ENCODE results near the gene KLHL36.

KLHL36 gene

DNA sequence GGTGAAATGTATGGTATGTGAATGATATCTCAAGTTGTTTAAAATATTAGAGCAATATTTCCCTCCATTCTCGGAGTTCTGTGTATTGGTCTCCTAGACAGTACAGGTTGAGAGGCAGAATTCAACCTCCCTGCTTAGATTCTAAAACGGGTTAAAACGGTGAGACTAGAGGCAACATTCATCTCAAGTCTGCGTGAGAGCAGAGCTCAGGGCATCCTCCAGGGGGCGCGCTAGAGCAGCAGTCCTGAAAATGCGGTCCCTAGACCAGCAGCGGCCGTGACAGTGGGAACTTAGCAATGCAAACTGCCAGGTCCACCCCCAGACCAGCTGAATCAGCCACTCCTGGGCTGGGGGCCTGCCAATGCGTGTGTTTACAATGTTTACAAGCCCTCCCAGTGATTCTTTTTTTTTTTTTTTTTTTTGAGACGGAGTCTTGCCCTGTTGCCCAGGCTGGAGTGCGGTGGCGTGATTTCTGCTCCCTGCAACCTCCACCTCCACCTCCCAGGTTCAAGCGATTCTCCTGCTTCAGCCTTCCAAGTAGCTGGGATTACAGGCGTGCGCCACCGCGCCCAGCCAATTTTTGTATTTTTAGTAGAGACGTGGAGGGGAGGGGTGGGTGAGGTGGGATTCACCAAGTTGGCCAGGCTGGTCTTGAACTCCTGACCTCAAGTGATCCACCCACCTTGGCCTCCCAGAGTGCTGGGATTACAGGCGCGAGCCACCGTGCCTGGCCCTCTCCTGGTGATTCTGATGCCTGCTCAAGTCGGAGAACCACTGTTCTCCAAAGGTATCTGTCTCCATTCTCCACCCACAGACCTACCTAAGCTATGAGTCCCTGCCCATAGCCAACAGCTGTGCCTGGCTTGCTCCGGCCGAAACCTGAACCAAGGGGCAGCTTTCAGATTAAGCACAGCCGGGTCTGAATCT lies 24.2 kb downstream of the KLHL36 start:
- Histone ChIP-seq H3K79me2 (ENCODE audit: control insufficient read depth, insufficient read depth, low read length, unreplicated experiment) (no peaks in the 10 kb centered on the region), H3K27ac (ENCODE audit: low read depth, low read length) (no peak overlapping the region), H3K36me3 (ENCODE audit: insufficient read depth, low read length) (no peaks in the 10 kb centered on the region), H3K27me3 (ENCODE audit: insufficient read depth, low read length) (peaks cover 2% of the 10 kb centered on the region; the same call in 1 of the 2 replicates), H2AFZ (ENCODE audit: low read length, unreplicated experiment) (no peak overlapping the region), H3K4me1 (ENCODE audit: control insufficient read depth, insufficient read depth, low read length, unreplicated experiment) (no peaks in the 10 kb centered on the region), H3K4me3 (ENCODE audit: low read depth, low read length) (no peak overlapping the region)

- no peaks in the 10 kb centered on the region for H3K79me2 ChIP-seq (ENCODE audit: control insufficient read depth, insufficient read depth, low read length, unreplicated experiment)
- H3K36me3 ChIP-seq (ENCODE audit: insufficient read depth, low read length): no peaks in the 10 kb centered on the region
- H3K4me1 ChIP-seq (ENCODE audit: control insufficient read depth, insufficient read depth, low read length, unreplicated experiment): no peaks in the 10 kb centered on the region
- no peak overlapping the region for H3K4me3 ChIP-seq (ENCODE audit: low read depth, low read length)
- H3K27me3 ChIP-seq (ENCODE audit: insufficient read depth, low read length): peaks cover 3% of the 10 kb centered on the region; the same call in 1 of the 2 replicates
- no peak overlapping the region for H2AFZ ChIP-seq (ENCODE audit: low read length, unreplicated experiment)
- H3K27ac ChIP-seq (ENCODE audit: low read depth, low read length): no peak overlapping the region
Observed at GRCh38 chr16:84673203-84673535, 24.9 kb downstream of the KLHL36 start.

DNA sequence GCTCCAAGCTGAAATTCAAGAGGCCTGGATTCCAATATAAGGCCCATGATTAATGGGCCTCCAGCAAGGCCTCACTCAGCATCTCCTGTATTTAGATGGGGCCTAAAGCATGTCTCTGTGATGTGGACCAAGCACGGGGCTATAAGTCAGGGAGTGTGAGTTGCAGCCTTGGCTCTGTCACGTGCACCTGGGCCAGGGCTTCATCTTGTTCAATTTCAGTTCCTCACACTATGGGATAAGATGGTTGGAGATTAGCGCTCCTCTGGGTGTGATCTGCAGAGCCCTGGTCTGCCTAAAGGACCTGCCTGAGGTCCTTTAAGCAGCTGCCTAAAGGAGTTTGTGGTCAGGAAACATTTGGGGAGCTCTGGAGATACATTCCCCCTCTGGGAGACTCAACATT lies 25.2 kb downstream of the KLHL36 start:
- Histone ChIP-seq H3K36me3 (ENCODE audit: insufficient read depth, low read length) (no peaks in the 10 kb centered on the region), H3K27ac (ENCODE audit: low read depth, low read length) (no peak overlapping the region), H2AFZ (ENCODE audit: low read length, unreplicated experiment) (no peak overlapping the region), H3K79me2 (ENCODE audit: control insufficient read depth, insufficient read depth, low read length, unreplicated experiment) (no peaks in the 10 kb centered on the region), H3K4me3 (ENCODE audit: low read depth, low read length) (no peak overlapping the region), H3K27me3 (ENCODE audit: insufficient read depth, low read length) (peaks cover 3% of the 10 kb centered on the region; the same call in 1 of the 2 replicates), H3K4me1 (ENCODE audit: control insufficient read depth, insufficient read depth, low read length, unreplicated experiment) (no peaks in the 10 kb centered on the region)

GRCh38 chr16:84675423-84675822 lies 27.1 kb downstream of the KLHL36 start:
- Histone ChIP-seq H3K36me3 (ENCODE audit: insufficient read depth, low read length) (no peaks in the 10 kb centered on the region), H3K27ac (ENCODE audit: low read depth, low read length) (no peak overlapping the region), H3K79me2 (ENCODE audit: control insufficient read depth, insufficient read depth, low read length, unreplicated experiment) (no peaks in the 10 kb centered on the region), H3K4me1 (ENCODE audit: control insufficient read depth, insufficient read depth, low read length, unreplicated experiment) (no peaks in the 10 kb centered on the region), H3K27me3 (ENCODE audit: insufficient read depth, low read length) (peaks cover 7% of the 10 kb centered on the region; the same call in 1 of the 2 replicates), H2AFZ (ENCODE audit: low read length, unreplicated experiment) (no peak overlapping the region), H3K4me3 (ENCODE audit: low read depth, low read length) (no peak overlapping the region)

DNA sequence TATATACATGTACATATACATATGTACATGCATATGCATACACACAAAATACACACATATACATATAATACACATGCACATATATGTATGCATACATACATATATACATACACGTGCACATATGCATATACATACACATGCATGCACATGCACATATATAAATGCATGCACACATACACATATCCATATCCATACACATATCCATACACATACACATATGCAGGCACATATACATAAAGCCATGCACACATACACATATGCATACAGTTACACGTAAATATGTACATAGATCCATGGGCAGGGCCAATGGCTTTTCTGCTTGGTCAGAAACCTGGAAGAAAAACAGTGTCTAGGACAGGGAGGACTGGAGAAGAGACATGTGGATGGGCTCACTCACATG lies 27.6 kb downstream of the KLHL36 start:
- Histone ChIP-seq H3K36me3 (ENCODE audit: insufficient read depth, low read length) (no peaks in the 10 kb centered on the region), H3K27me3 (ENCODE audit: insufficient read depth, low read length) (peaks cover 7% of the 10 kb centered on the region)

DNA sequence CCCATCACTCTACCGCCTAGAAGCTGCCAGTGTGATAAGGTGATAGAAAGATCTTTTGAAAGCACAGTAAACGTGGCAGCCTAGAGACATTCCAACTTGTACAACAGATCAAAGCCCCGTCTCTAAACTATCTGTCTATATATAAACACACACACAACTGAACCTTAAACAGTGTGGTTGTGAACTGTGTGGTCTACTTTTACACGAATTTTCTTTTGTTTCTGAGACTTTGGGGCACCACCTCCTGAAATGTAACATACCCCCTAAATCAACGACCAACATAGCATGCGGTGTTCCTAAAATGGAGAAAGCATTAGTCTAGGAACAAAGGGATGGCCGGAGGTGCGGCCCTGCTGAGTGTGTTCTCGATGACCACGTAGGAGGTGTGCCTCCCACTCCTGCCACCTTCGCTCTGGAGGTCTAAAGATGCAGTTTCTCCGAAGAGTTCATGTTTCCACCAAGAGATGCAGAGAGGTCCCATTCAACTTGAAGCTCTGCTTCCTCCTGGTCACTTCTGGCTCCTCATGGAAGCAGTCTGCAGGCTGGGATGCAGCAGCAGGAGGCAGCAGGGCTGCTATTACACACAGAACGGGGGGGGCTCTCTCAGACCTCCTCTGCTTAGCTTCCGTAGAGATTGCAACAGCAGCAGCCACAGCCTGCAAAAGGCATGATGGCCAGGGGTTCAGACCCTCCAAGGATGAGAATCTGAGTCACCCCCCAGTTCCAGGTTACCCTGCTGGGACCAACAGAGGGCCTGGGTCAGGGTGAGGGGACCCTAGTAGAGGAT lies 28.9 kb downstream of the KLHL36 start:
- Histone ChIP-seq H3K79me2 (ENCODE audit: control insufficient read depth, insufficient read depth, low read length, unreplicated experiment) (no peaks in the 10 kb centered on the region), H3K27ac (ENCODE audit: low read depth, low read length) (no peak overlapping the region), H3K36me3 (ENCODE audit: insufficient read depth, low read length) (no peaks in the 10 kb centered on the region), H2AFZ (ENCODE audit: low read length, unreplicated experiment) (no peak overlapping the region), H3K4me1 (ENCODE audit: control insufficient read depth, insufficient read depth, low read length, unreplicated experiment) (no peaks in the 10 kb centered on the region), H3K27me3 (ENCODE audit: insufficient read depth, low read length) (peaks cover 13% of the 10 kb centered on the region), H3K4me3 (ENCODE audit: low read depth, low read length) (no peak overlapping the region)

More for the DNA sequence above, 27.6 kb downstream of the KLHL36 start:
- H3K4me3 ChIP-seq (ENCODE audit: low read depth, low read length): no peak overlapping the region
- H3K27ac ChIP-seq (ENCODE audit: low read depth, low read length): no peak overlapping the region
- no peak overlapping the region for H2AFZ ChIP-seq (ENCODE audit: low read length, unreplicated experiment)
- H3K4me1 ChIP-seq (ENCODE audit: control insufficient read depth, insufficient read depth, low read length, unreplicated experiment): no peaks in the 10 kb centered on the region
- no peaks in the 10 kb centered on the region for H3K79me2 ChIP-seq (ENCODE audit: control insufficient read depth, insufficient read depth, low read length, unreplicated experiment)

DNA sequence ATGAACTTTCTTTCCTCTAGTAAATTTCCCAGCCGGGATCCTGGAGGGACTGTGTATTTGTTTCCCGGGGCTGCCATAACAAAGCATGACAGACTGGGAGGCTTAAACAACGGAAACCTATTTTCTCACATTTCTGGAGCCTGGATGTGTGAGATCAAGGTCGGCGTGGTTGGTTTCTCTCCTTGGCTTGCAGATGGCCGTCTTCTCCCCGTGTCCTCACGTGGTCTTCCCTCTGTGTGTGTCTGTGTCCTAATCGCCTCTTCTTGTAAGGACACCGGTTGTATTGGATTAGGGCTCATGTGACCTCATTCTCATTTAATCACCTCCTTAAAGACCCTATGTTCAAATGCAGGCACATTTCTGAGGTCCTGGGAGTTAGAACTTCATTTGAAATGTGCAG lies 29.5 kb downstream of the KLHL36 start:
- Histone ChIP-seq H3K79me2 (ENCODE audit: control insufficient read depth, insufficient read depth, low read length, unreplicated experiment) (no peaks in the 10 kb centered on the region), H3K27me3 (ENCODE audit: insufficient read depth, low read length) (peaks cover 13% of the 10 kb centered on the region), H3K27ac (ENCODE audit: low read depth, low read length) (no peak overlapping the region), H2AFZ (ENCODE audit: low read length, unreplicated experiment) (no peak overlapping the region), H3K4me1 (ENCODE audit: control insufficient read depth, insufficient read depth, low read length, unreplicated experiment) (no peaks in the 10 kb centered on the region), H3K4me3 (ENCODE audit: low read depth, low read length) (no peak overlapping the region), H3K36me3 (ENCODE audit: insufficient read depth, low read length) (no peaks in the 10 kb centered on the region)

DNA sequence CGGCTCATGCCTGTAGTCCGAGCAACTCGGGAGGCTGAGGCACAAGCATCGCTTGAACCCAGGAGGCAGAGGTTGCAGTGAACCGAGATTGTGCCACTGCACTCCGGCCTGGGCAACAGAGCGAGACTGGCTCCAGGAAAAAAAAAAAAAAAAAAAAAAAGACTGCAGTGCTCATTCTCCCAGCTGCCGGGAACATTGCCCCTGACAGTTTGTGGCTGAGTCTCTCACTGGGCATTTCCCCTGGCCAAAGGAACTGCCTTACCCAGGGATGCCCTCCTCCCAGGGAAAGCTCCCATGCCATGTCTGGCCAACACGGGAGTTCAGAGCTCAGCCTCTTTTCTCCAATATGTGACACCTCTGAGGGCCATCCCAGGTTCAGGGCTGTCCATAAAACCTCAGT lies 30.2 kb downstream of the KLHL36 start:
- Histone ChIP-seq H3K36me3 (ENCODE audit: insufficient read depth, low read length) (no peaks in the 10 kb centered on the region), H3K4me1 (ENCODE audit: control insufficient read depth, insufficient read depth, low read length, unreplicated experiment) (no peaks in the 10 kb centered on the region), H3K4me3 (ENCODE audit: low read depth, low read length) (no peak overlapping the region), H3K79me2 (ENCODE audit: control insufficient read depth, insufficient read depth, low read length, unreplicated experiment) (no peaks in the 10 kb centered on the region), H3K27me3 (ENCODE audit: insufficient read depth, low read length) (peaks cover 13% of the 10 kb centered on the region), H2AFZ (ENCODE audit: low read length, unreplicated experiment) (no peak overlapping the region), H3K27ac (ENCODE audit: low read depth, low read length) (no peak overlapping the region)

DNA sequence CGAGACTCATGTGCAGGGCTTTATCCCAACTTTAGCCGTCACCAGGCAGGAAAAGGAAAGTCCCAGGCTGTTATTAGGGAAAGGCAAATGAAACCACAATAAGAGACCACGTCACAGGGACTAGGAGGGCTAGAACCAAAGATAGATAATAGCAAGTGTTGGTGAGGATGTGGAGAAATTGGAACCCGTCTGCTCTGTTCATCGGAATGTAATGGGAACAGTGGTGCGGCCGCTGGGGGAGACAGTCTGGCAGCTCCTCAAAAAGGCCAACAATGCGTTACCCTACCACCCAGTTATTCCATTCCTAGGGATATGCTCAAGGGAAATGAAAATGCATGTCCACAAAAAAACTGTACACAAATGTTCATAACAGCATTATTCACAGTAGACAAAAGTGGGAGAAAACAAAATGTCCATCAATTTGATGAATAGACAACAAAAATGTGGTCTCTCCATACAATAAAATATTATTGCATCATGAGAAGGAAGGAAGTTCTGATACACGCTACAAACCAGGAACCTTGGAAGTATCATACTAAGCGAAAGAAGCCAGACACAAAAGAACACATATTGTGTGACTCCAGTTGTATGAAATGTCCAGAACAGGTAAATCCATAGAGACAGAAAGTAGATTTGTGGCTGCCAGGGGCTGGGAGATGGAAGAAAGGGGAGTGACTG lies 32.0 kb downstream of the KLHL36 start:
- H3K36me3 ChIP-seq (ENCODE audit: insufficient read depth, low read length): no peaks in the 10 kb centered on the region
- H3K4me3 ChIP-seq (ENCODE audit: low read depth, low read length): no peak overlapping the region
- peaks cover 13% of the 10 kb centered on the region for H3K27me3 ChIP-seq (ENCODE audit: insufficient read depth, low read length)
- no peaks in the 10 kb centered on the region for H3K4me1 ChIP-seq (ENCODE audit: control insufficient read depth, insufficient read depth, low read length, unreplicated experiment)
- no peak overlapping the region for H2AFZ ChIP-seq (ENCODE audit: low read length, unreplicated experiment)
- H3K27ac ChIP-seq (ENCODE audit: low read depth, low read length): no peak overlapping the region
- no peaks in the 10 kb centered on the region for H3K79me2 ChIP-seq (ENCODE audit: control insufficient read depth, insufficient read depth, low read length, unreplicated experiment)

- no peak overlapping the region for H2AFZ ChIP-seq (ENCODE audit: low read length, unreplicated experiment)
- no peaks in the 10 kb centered on the region for H3K4me1 ChIP-seq (ENCODE audit: control insufficient read depth, insufficient read depth, low read length, unreplicated experiment)
- no peaks in the 10 kb centered on the region for H3K36me3 ChIP-seq (ENCODE audit: insufficient read depth, low read length)
- peaks cover 13% of the 10 kb centered on the region for H3K27me3 ChIP-seq (ENCODE audit: insufficient read depth, low read length)
- H3K4me3 ChIP-seq (ENCODE audit: low read depth, low read length): no peak overlapping the region
- no peaks in the 10 kb centered on the region for H3K79me2 ChIP-seq (ENCODE audit: control insufficient read depth, insufficient read depth, low read length, unreplicated experiment)
- no peak overlapping the region for H3K27ac ChIP-seq (ENCODE audit: low read depth, low read length)
Observed at GRCh38 chr16:84680843-84681629, 32.7 kb downstream of the KLHL36 start.
